ENCODE results near the gene ATP1A4.

- no peak for TF ChIP-seq CTCF (tag by site-specific recombination; IDR thresholded peaks at IDR 0.05)
- TF ChIP-seq RBAK (tag by site-specific recombination; IDR thresholded peaks at IDR 0.05) = no peak
- no peak for TF ChIP-seq ZNF449 (tag by site-specific recombination; IDR thresholded peaks at IDR 0.05)
- no peak for TF ChIP-seq ZNF302 (tag by site-specific recombination; IDR thresholded peaks at IDR 0.05; ENCODE audit: low read depth)
- TF ChIP-seq ZBTB1 (tag by site-specific recombination; IDR thresholded peaks at IDR 0.05) = no peak
- no peak for TF ChIP-seq ZNF624 (tag by site-specific recombination; IDR thresholded peaks at IDR 0.05)
- no peak for TF ChIP-seq YY1 (tag by site-specific recombination; IDR thresholded peaks at IDR 0.05)
- TF ChIP-seq ZNF473 (tag by site-specific recombination; IDR thresholded peaks at IDR 0.05) = no peak
- no peak for TF ChIP-seq ZBTB20 (tag by site-specific recombination; IDR thresholded peaks at IDR 0.05)
- no peak for TF ChIP-seq ZNF175 (tag by site-specific recombination; IDR thresholded peaks at IDR 0.05)
Observed at GRCh38 chr1:160210561-160210960, 59.2 kb downstream of the ATP1A4 start.
